IMR-90 (cell line): ENCODE measurements around the gene NXPH3. TPM values are rescaled to one million over a fixed set of nuclear protein-coding genes. Genes with fewer than 3 reads are reported as not detected.

Experiments
- ATAC-seq: fragments of 200-7000 bp; cut with Tn5 transposase; 2 replicates; pipeline ENCODE4 v1.9.1; 2020; ENCODE audit warnings: low read depth, mild to moderate bottlenecking, moderate library complexity
- Bru-seq: library from RNA; stranded (reverse); fragments of 400-500 nt; gene quantifications from one replicate; lab custom pipeline; 2021; lab: Mats Ljungman, UMichigan
- BruChase-seq, 2 experiments: library from RNA; stranded (reverse); fragments of 400-500 nt; gene quantifications; one replicate each; lab custom pipeline; 2021; lab: Mats Ljungman, UMichigan
- BruUV-seq: library from RNA; stranded (reverse); fragments of 400-500 nt; replicated peaks from 2 replicates; lab custom pipeline; 2021; lab: Mats Ljungman, UMichigan
- CTCF ChIA-PET: fragments of 300-600 bp; formaldehyde crosslinking; extraction: SDS; loops from one replicate; lab custom pipeline; 2021; ENCODE audit warnings: antibody characterized with exemption; lab: Yijun Ruan, JAX
- POLR2A ChIA-PET: fragments of 300-600 bp; sonication (Branson Sonifier 250); formaldehyde crosslinking; loops from one replicate; lab custom pipeline; 2022; ENCODE audit warnings: antibody characterized with exemption; ENCODE audit not compliant: unreplicated experiment; lab: Charles Lee
- DNase-seq: peaks from one replicate; pipeline ENCODE4 v3.0.0; 2013
- H2AFZ ChIP-seq: replicated peaks from 2 replicates; pipeline ENCODE3; 2013; ENCODE audit warnings: low read length, mild to moderate bottlenecking; ENCODE audit not compliant: poor library complexity
- H2AK5ac ChIP-seq: 2 replicates; pipeline ENCODE4 v1.6.1; 2013; ENCODE audit warnings: low read depth, low read length, inconsistent platforms
- H2AK9ac ChIP-seq: replicated peaks from 2 replicates; pipeline ENCODE3; 2013; ENCODE audit warnings: mild to moderate bottlenecking, low read depth, low read length, moderate library complexity; ENCODE audit not compliant: poor library complexity
- H2BK120ac ChIP-seq: 2 replicates; pipeline ENCODE4 v1.6.1; 2013; ENCODE audit warnings: low read depth, low read length, inconsistent platforms
- H2BK15ac ChIP-seq: 3 replicates; pipeline ENCODE4 v1.6.1; 2013; ENCODE audit warnings: low read depth, low read length, inconsistent platforms
- H2BK20ac ChIP-seq: 2 replicates; pipeline ENCODE4 v1.6.1; 2013; ENCODE audit warnings: low read depth, mild to moderate bottlenecking, inconsistent platforms, low read length, moderate library complexity
- H2BK5ac ChIP-seq: 2 replicates; pipeline ENCODE4 v1.6.1; 2013; ENCODE audit warnings: mild to moderate bottlenecking, low read depth, low read length, inconsistent platforms; ENCODE audit not compliant: poor library complexity, severe bottlenecking
- H3K14ac ChIP-seq: replicated peaks from 2 replicates; pipeline ENCODE4 v1.6.1; 2013; ENCODE audit warnings: low read depth, low read length, inconsistent platforms
- H3K18ac ChIP-seq: 2 replicates; pipeline ENCODE4 v1.6.1; 2013; ENCODE audit warnings: low read depth, low read length, control low read depth
- H3K23ac ChIP-seq: 2 replicates; pipeline ENCODE4 v1.6.1; 2013; ENCODE audit warnings: low read depth, low read length, inconsistent platforms
- H3K27ac ChIP-seq: 2 replicates; pipeline ENCODE4 v1.5.1; 2013; ENCODE audit warnings: mild to moderate bottlenecking, control low read depth, low read length; ENCODE audit not compliant: insufficient read depth
- H3K27me3 ChIP-seq: 2 replicates; pipeline ENCODE4 v1.6.1; 2013; ENCODE audit warnings: low read length; ENCODE audit not compliant: control insufficient read depth, insufficient read depth
- H3K36me3 ChIP-seq: 2 replicates; pipeline ENCODE4 v1.6.1; 2013; ENCODE audit warnings: low read length, mixed read lengths; ENCODE audit not compliant: control insufficient read depth, insufficient read depth
- H3K4ac ChIP-seq: 2 replicates; pipeline ENCODE4 v1.6.1; 2013; ENCODE audit warnings: low read depth, low read length, inconsistent platforms
- H3K4me1 ChIP-seq: 2 replicates; pipeline ENCODE4 v1.6.1; 2013; ENCODE audit warnings: low read length, mixed read lengths; ENCODE audit not compliant: control insufficient read depth, insufficient read depth
- H3K4me2 ChIP-seq: 2 replicates; pipeline ENCODE4 v1.6.1; 2013; ENCODE audit warnings: low read depth, mild to moderate bottlenecking, control low read depth, low read length, moderate library complexity
- H3K4me3 ChIP-seq: 2 replicates; pipeline ENCODE4 v1.5.1; 2013; ENCODE audit warnings: low read depth, mild to moderate bottlenecking, control low read depth, low read length, moderate library complexity; ENCODE audit not compliant: insufficient read depth
- H3K56ac ChIP-seq: 2 replicates; pipeline ENCODE4 v1.6.1; 2013; ENCODE audit warnings: low read length, inconsistent platforms; ENCODE audit not compliant: insufficient read depth; ENCODE audit errors: extremely low read depth
- H3K79me1 ChIP-seq, 2 experiments: 2 replicates each; pipeline ENCODE4 v1.6.1; 2013; ENCODE audit warnings: low read length in 2 of 2, inconsistent platforms in 1 of 2, low read depth in 1 of 2
- H3K9ac ChIP-seq: 2 replicates; pipeline ENCODE4 v1.6.1; 2013; ENCODE audit warnings: low read depth, low read length, control low read depth
- H3K9me1 ChIP-seq: 2 replicates; pipeline ENCODE4 v1.6.1; 2013; ENCODE audit warnings: low read length, inconsistent platforms; ENCODE audit not compliant: insufficient read depth
- H3K9me3 ChIP-seq: 2 replicates; pipeline ENCODE4 v1.6.1; 2013; ENCODE audit warnings: low read length; ENCODE audit not compliant: control insufficient read depth, insufficient read depth
- H4K20me1 ChIP-seq: 2 replicates; pipeline ENCODE4 v1.6.1; 2013; ENCODE audit warnings: low read length, inconsistent platforms; ENCODE audit not compliant: insufficient read depth
- H4K5ac ChIP-seq: 2 replicates; pipeline ENCODE4 v1.6.1; 2013; ENCODE audit warnings: mild to moderate bottlenecking, low read depth, low read length, control low read depth
- H4K8ac ChIP-seq, 2 experiments: 2 replicates each; pipeline ENCODE4 v1.6.1; 2013; ENCODE audit warnings: low read depth in 2 of 2, low read length in 2 of 2, control low read depth in 1 of 2, inconsistent platforms in 1 of 2
- H4K91ac ChIP-seq: 2 replicates; pipeline ENCODE4 v1.6.1; 2013; ENCODE audit warnings: low read depth, low read length, inconsistent platforms; ENCODE audit not compliant: insufficient read depth
- CEBPB ChIP-seq: IDR thresholded peaks from 2 replicates; pipeline ENCODE4 v1.6.1; 2012; ENCODE audit warnings: low read depth, low read length, improper control_type of control experiment
- CTCF ChIP-seq: conservative IDR thresholded peaks from 2 replicates; pipeline ENCODE4 v1.5.1; 2012; ENCODE audit warnings: mild to moderate bottlenecking, low read depth, low read length, improper control_type of control experiment
- ELK1 ChIP-seq: fragments of 150-350 bp; IDR thresholded peaks from 2 replicates; pipeline ENCODE4 v1.6.1; 2016; ENCODE audit warnings: low read depth, mild to moderate bottlenecking, low read length, moderate library complexity, borderline replicate concordance
- MAFK ChIP-seq: IDR thresholded peaks from 2 replicates; pipeline ENCODE4 v1.6.1; 2012; ENCODE audit warnings: low read depth, low read length, improper control_type of control experiment
- MAZ ChIP-seq: IDR thresholded peaks from 2 replicates; pipeline ENCODE4 v1.6.1; 2012; ENCODE audit warnings: low read depth, mild to moderate bottlenecking, low read length, improper control_type of control experiment, moderate library complexity, borderline replicate concordance
- MXI1 ChIP-seq: IDR thresholded peaks from 2 replicates; pipeline ENCODE4 v1.6.1; 2012; ENCODE audit warnings: low read depth, mild to moderate bottlenecking, low read length, moderate library complexity, borderline replicate concordance
- RAD21 ChIP-seq: IDR thresholded peaks from 2 replicates; pipeline ENCODE4 v1.6.1; 2012; ENCODE audit warnings: low read length, improper control_type of control experiment
- RCOR1 ChIP-seq: IDR thresholded peaks from 2 replicates; pipeline ENCODE4 v1.6.1; 2012; ENCODE audit warnings: mild to moderate bottlenecking, low read length, improper control_type of control experiment; ENCODE audit not compliant: insufficient replicate concordance
- RFX5 ChIP-seq: IDR thresholded peaks from 2 replicates; pipeline ENCODE4 v1.8.0; 2012; ENCODE audit warnings: low read depth, mild to moderate bottlenecking, low read length, moderate library complexity
- SMC3 ChIP-seq: fragments of 150-350 bp; IDR thresholded peaks from 2 replicates; pipeline ENCODE4 v1.6.1; 2016; ENCODE audit warnings: low read depth, mild to moderate bottlenecking, antibody characterized with exemption, low read length, moderate library complexity
- WGBS, 2 experiments: methylation state at CpG; one replicate each; pipeline versions ENCODE4 v1.1.5 to v1.1.7; 2013; ENCODE audit warnings: missing lambda C conversion rate in 2 of 2; ENCODE audit not compliant: insufficient read length in 1 of 2; ENCODE audit errors: extremely low coverage in 2 of 2; 5-methylcytosine and 5-hydroxymethylcytosine counted together
- dilution Hi-C: fragments of 300-500 bp; cut with HindIII; formaldehyde crosslinking; loops from one replicate; pipeline ENCODE4 v1.14.3; 2018; ENCODE audit warnings: low sequenced_read_pairs; ENCODE audit not compliant: unreplicated experiment
- in situ Hi-C: fragments of 300-500 bp; cut with MboI; formaldehyde crosslinking; loops from 3 replicates; pipeline ENCODE4 v1.14.3; 2019; ENCODE audit warnings: low sequenced_read_pairs, inconsistent platforms, mixed read lengths
- intact Hi-C: fragments of 100-400 bp; cut with micrococcal nuclease; formaldehyde crosslinking; loops from 2 replicates; pipeline ENCODE4 v1.10.0; 2022
- long read RNA-seq: library from polyadenylated mRNA; unstranded; transcript quantifications from one replicate; pipeline ENCODE4 v2.0.0, GENCODE V29; 2021; ENCODE audit not compliant: unreplicated experiment
- polyA plus RNA-seq, 3 experiments: library from polyadenylated mRNA; depleted of rRNA; stranded (reverse); fragments of >200 nt; gene quantifications; 2 replicates each; pipeline ENCODE4 v1.2.3, GENCODE V29; 2012; ENCODE audit warnings: low replicate concordance in 1 of 3
- total RNA-seq: library from RNA; depleted of rRNA; stranded (reverse); fragments of >200 nt; gene quantifications from 2 replicates; pipeline ENCODE4 v1.2.3, GENCODE V29; 2012; rRNA removed

The NXPH3 gene
- total RNA-seq, result 0.18 and 0.28 TPM in 2 replicates
- polyA plus RNA-seq (2012; rRNA removed), result 0.20 and 0.31 TPM in 2 replicates
- 0.22 and 0.25 TPM in 2 replicates for polyA plus RNA-seq (2012; cell fraction: cytosol; rRNA removed)
- 0.03 and 0.14 TPM in 2 replicates for polyA plus RNA-seq (2012; cell fraction: nucleus; rRNA removed; ENCODE audit: low replicate concordance)
- percentile 15 among the genes with signal in this experiment for Bru-seq, nascent RNA
- BruChase-seq, experiment 1, labeled RNA remaining after a 6-hour chase, result percentile 15 among the genes with signal in this experiment
- not detected for BruChase-seq, experiment 2, labeled RNA remaining after a 2-hour chase
- long read RNA-seq, partial matches to known transcripts, result 0 of 1 reads
- long read RNA-seq, other reads (novel, unspliced or antisense), result 0 of 1 reads

DNA sequence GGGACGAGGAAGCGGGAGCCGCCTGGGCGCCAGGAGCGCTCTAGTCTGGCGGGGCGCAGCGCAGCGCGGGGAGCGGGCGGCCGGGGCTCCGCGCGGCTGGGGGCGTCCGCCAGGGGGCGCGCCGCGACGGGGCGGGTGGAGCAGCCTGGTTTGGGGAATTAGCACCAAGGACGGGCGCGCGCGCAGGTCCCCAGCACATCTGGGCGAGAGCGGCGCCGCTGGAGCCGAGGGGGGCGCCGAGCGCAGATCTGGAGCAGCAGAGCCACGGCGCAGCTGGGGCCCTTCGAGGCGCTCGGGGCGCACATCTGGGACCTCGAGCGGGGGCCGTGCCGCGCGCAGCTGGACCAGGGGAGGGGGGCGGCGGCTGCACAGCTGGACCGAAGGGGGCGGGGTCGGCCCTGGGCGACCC is at the start of gene NXPH3:
Gene NXPH3 (plus strand): TSS at position 193 of the 409 bp plus-strand sequence. CDS start 349 bp downstream, outside the sequence.
- dilution Hi-C loops, result no loop called here
- in situ Hi-C loops, result no loop called here
- intact Hi-C loops, result no loop called here
- CTCF ChIA-PET, result no interaction called here
- Histone ChIP-seq H3K4me1 (peaks cover 4% of the 10 kb centered on the region; the same call in 1 of the 2 replicates), H4K91ac (no peak within 1 kb of the TSS), H3K4me2 (peak within 1 kb of the TSS; percentile 90), H3K56ac (no peak within 1 kb of the TSS), H2BK120ac (no peak within 1 kb of the TSS), H3K14ac (no peak within 1 kb of the TSS; the same call in 1 of the 2 replicates), H2AK5ac (no peak within 1 kb of the TSS), H2AFZ (peak within 1 kb of the TSS; percentile 94), H3K9ac (peak within 1 kb of the TSS; percentile 75; the same call in 1 of the 2 replicates), H3K4ac (no peak within 1 kb of the TSS), H3K23ac (no peak within 1 kb of the TSS), H3K27me3 (peaks cover 60% of the 10 kb centered on the region), H3K4me3 (peak within 1 kb of the TSS; percentile 57), H2BK5ac (no peak within 1 kb of the TSS), H3K9me3 (no peaks in the 10 kb centered on the region), H2BK20ac (no peak within 1 kb of the TSS), H3K79me1 (no peaks in the 10 kb centered on the region), H3K36me3 (no peaks in the 10 kb centered on the region), H2BK15ac (no peak within 1 kb of the TSS), H2AK9ac (peak within 1 kb of the TSS; percentile 65), H4K5ac (no peak within 1 kb of the TSS), H4K8ac (no peak within 1 kb of the TSS), H3K27ac (no peak within 1 kb of the TSS), H4K20me1 (no peaks in the 10 kb centered on the region; the same call in none of the 2 replicates), H3K9me1 (no peaks in the 10 kb centered on the region), H3K18ac (no peak within 1 kb of the TSS)
- POLR2A ChIA-PET, result no interaction called here
- TF ChIP-seq SMC3 (peak; percentile 58), ELK1 (no peak), RAD21 (peak; percentile 43), RCOR1 (no peak), RFX5 (no peak), MAFK (no peak), MXI1 (no peak), CEBPB (no peak), CTCF (peak; percentile 60), MAZ (peak; percentile 57; the same call in 1 of the 2 replicates)
- ATAC-seq, result peak; percentile 63
- BruUV-seq, result no TSS peak
- peak; percentile 19 for DNase-seq
- 6% methylated on average over 22 of the region's 55 CpGs; no CpG with 5 or more reads in 1 of the 2 experiments for WGBS, 2 experiments
